Osteocyte (in vitro differentiated cells): Measurements from ENCODE around the gene MTMR4. TPM values are rescaled to one million over a fixed set of nuclear protein-coding genes. Genes with fewer than 3 reads are reported as not detected.

Experiments
- DNase-seq: peaks from one replicate; pipeline ENCODE4 v3.0.0; 2021; ENCODE audit warnings: mixed read lengths; ENCODE audit not compliant: unreplicated experiment; ENCODE audit errors: extremely low spot score
- H3K27ac Mint-ChIP-seq: one replicate; pipeline ENCODE4 v1.8.0; 2021; ENCODE audit warnings: mild to moderate bottlenecking, mixed read lengths; ENCODE audit not compliant: unreplicated experiment
- H3K27me3 Mint-ChIP-seq: one replicate; pipeline ENCODE4 v1.8.0; 2021; ENCODE audit warnings: mixed read lengths; ENCODE audit not compliant: unreplicated experiment
- H3K36me3 Mint-ChIP-seq: one replicate; pipeline ENCODE4 v1.8.0; 2021; ENCODE audit warnings: mixed read lengths; ENCODE audit not compliant: unreplicated experiment
- H3K4me1 Mint-ChIP-seq: one replicate; pipeline ENCODE4 v1.8.0; 2021; ENCODE audit warnings: mixed read lengths; ENCODE audit not compliant: unreplicated experiment
- H3K4me3 Mint-ChIP-seq: one replicate; pipeline ENCODE4 v1.8.0; 2021; ENCODE audit warnings: mild to moderate bottlenecking, moderate library complexity, mixed read lengths; ENCODE audit not compliant: unreplicated experiment
- H3K9me3 Mint-ChIP-seq: one replicate; pipeline ENCODE4 v1.8.0; 2021; ENCODE audit warnings: mixed read lengths; ENCODE audit not compliant: unreplicated experiment
- CTCF ChIP-seq: fragments of 200-600 bp; sonication (generic); IDR thresholded peaks from 2 replicates; pipeline ENCODE4 v1.5.0; 2021; ENCODE audit warnings: antibody characterized with exemption, mild to moderate bottlenecking, moderate library complexity
- total RNA-seq: library from RNA; stranded (reverse); gene quantifications from 2 replicates; pipeline ENCODE4 v1.2.1, GENCODE V29; 2021

MTMR4 gene
- total RNA-seq, 1 donor from 2014 or later, result 47.4 TPM

- no peak for DNase-seq
- no peak for TF ChIP-seq CTCF
- H3K36me3 Mint-ChIP-seq, result no peaks in the 10 kb centered on the region
- H3K4me1 Mint-ChIP-seq, result peaks cover 15% of the 10 kb centered on the region
- no peak overlapping the region for H3K27ac Mint-ChIP-seq
- peaks cover 9% of the 10 kb centered on the region for H3K27me3 Mint-ChIP-seq
- no peak overlapping the region for H3K4me3 Mint-ChIP-seq
- H3K9me3 Mint-ChIP-seq, result no peaks in the 10 kb centered on the region
Measured at GRCh38 chr17:58535431-58535830, 21.0 kb upstream of the MTMR4 start.

GRCh38 chr17:58534901-58535421, 20.5 kb upstream of the MTMR4 start:
- Mint-ChIP-seq H3K27me3 (peaks cover 9% of the 10 kb centered on the region), H3K27ac (no peak overlapping the region), H3K36me3 (no peaks in the 10 kb centered on the region), H3K4me3 (no peak overlapping the region), H3K4me1 (peaks cover 18% of the 10 kb centered on the region), H3K9me3 (no peaks in the 10 kb centered on the region)
- no peak for TF ChIP-seq CTCF
- DNase-seq, result no peak

GRCh38 chr17:58534331-58534730, 19.9 kb upstream of the MTMR4 start:
- Mint-ChIP-seq H3K27me3 (peaks cover 9% of the 10 kb centered on the region), H3K9me3 (no peaks in the 10 kb centered on the region), H3K36me3 (no peaks in the 10 kb centered on the region), H3K4me3 (no peak overlapping the region), H3K4me1 (peaks cover 23% of the 10 kb centered on the region), H3K27ac (no peak overlapping the region)
- TF ChIP-seq CTCF, result no peak
- DNase-seq, result no peak

- DNase-seq, result no peak
- no peaks in the 10 kb centered on the region for H3K9me3 Mint-ChIP-seq
Measured at GRCh38 chr17:58533616-58534188, 19.3 kb upstream of the MTMR4 start.

GRCh38 chr17:58532555-58532951, 18.1 kb upstream of the MTMR4 start:
- H3K27me3 Mint-ChIP-seq, result peaks cover 9% of the 10 kb centered on the region
- peaks cover 40% of the 10 kb centered on the region for H3K4me1 Mint-ChIP-seq
- no peaks in the 10 kb centered on the region for H3K9me3 Mint-ChIP-seq
- H3K27ac Mint-ChIP-seq, result no peak overlapping the region
- peak overlapping the region; percentile 70 for H3K4me3 Mint-ChIP-seq
- H3K36me3 Mint-ChIP-seq, result no peaks in the 10 kb centered on the region
- TF ChIP-seq CTCF, result no peak
- no peak for DNase-seq

More at GRCh38 chr17:58533616-58534188, 19.3 kb upstream of the MTMR4 start:
- TF ChIP-seq CTCF, result no peak
- no peak overlapping the region for H3K4me3 Mint-ChIP-seq
- peaks cover 30% of the 10 kb centered on the region for H3K4me1 Mint-ChIP-seq
- no peak overlapping the region for H3K27ac Mint-ChIP-seq
- no peaks in the 10 kb centered on the region for H3K36me3 Mint-ChIP-seq
- peaks cover 9% of the 10 kb centered on the region for H3K27me3 Mint-ChIP-seq
